GM19452 (cell line): ENCODE data around the gene NXN.
"Not testable (repeated sequence)": the region's sequence is repeated elsewhere in the genome, so short reads cannot be mapped to it uniquely, and the experiment has no call there.

Experiments
- ATAC-seq: cut with Tn5 transposase; IDR thresholded peaks from one replicate; pipeline ENCODE4 v1.9.1; 2021; ENCODE audit not compliant: unreplicated experiment

Gene NXN

DNA sequence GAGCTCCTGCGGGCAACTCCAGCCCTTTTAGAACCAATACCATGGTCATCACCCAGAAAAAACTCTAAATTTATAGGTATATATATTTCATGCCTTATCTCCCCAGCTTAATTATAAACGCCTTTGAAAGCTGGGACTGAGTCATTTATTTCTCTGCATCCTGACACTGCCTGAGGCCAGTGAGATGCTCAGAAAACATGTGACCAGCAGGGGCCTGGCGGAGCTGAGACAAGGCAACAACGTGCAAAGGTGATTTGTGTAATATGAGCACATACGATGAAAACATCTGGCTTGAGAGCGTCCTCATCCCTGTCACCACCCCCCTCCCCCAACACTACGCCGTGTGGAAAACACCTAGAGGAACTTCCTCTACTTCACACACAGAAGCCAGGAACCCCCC is 22.7 kb downstream of the NXN start:
- ATAC-seq, result no peak

DNA sequence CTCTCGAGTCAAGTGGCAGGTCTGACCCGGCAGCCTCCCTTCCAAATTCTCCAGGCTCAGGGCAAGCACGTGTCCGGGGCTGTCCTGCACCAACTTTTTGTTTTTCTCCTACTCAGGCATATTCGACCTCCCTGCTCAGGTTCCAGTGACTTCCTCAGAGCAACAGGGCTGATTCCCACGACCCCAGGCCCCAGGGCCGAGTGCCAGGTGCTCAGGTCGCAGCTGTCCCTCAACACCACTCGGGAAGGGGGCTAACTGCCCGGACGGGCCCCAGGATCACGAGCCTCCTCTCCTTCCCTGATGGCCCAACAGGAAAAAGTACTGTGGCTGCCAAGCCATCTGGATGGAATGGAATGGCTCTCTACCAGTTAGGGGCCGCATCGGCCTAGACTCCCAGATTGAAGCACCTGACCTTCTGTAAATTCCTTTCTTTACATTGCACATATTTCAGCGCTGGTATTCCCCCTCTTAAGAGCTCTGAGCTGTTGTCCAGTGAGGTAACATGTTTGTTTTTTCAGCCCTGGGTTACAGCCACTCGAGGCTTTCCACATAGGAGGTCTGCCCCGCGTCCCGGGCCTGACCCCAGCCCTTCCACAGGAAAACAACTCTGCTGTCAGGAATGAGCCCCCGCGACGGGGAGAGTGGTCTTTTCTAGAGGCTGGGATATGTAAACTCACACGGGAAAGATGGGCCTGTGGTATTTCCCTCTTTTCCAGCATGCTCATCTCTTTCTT is 25.0 kb downstream of the NXN start:
- ATAC-seq, result no peak

DNA sequence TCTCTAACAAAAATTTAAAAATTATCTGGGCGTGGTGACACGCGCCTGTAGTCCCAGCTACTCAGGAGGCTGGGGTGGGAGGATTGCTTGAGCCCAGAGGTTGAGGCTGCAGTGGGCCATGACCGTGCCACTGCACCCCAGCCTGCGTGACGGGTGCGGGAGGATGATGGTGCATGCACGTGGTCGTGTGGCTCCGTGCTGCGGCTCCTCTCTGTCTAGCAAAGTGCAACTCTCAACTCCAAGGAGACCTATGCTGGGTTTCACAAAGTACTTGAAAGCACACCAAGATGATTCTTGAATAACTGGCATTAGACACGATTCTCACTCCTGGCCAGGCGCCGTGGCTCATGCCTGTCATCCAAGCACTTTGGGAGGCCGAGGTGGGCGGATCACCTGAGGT is 25.8 kb downstream of the NXN start:
- ATAC-seq, result no peak

GRCh38 chr17:952592-952991 is 27.0 kb downstream of the NXN start:
- ATAC-seq, result not testable (repeated sequence)

DNA sequence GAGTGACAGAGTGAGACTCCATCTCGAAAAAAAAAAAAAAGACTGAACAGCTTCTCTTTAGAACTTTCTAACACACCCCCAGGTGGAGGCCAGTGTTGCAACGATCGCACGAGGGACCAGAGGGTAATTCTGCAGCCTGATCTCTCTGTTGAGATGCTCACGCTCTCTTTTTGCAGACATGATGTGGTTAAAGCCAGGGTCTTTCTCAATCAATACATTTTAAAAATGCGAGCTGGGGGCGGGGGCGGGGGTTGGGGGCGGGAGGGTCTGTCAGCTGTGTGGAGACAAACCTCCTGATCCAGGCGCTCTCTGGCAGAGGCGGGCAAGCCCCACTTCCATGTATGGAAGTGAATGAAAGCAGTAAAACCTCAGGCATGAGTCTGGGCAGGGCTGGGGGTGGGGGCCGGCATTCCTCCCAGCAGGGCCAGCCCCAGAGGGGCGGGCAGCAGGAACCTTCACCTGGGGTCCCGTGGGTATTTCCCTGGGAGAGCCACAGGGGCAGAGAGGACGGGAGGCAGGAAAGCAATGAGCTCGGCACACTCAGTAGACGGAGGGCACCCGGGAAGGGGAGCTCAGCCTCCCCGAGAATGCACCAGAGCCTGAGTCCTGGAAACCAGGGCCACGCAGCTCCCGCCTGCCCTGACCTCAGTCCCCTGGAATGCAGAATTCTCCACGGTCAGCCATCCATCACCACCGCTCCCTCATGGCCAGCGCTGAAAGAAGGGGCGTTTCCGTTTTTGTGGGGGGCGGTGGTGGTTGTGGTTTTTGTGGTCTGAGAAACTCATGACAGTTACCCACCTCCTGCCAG is 28.0 kb downstream of the NXN start:
- no peak for ATAC-seq

DNA sequence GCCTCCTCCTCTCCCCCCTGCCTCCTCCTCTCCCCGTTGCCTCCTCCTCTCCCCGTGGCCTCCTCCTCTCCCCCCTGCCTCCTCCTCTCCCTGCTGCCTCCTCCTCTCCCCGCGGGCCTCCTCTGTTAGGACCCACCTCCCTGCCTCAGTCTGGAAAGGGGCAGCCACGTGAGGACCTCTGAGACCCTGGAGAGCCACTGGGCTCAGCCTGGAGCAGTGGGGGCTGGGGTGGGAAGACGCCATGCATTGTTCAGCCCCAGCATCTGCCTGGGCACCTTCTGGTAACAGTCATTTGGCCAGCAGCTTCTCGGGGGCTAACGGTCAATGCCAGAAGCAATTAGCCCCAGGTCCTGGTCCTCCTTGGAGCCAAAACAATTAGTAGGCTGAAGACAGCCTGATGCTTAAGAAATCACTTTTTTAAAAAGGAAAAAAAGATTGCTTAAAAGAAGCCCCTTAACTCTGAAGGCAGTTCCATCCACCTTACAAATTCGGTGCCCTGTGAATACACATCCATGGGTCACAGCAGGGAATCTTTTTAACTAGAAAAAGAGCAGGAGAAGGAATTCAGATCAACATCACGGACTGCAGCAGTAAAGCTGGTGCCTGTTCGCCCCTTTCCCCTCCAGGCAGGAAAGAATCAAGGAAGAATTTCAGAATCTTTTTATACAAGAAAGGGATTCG is 29.8 kb downstream of the NXN start:
- no peak for ATAC-seq

GRCh38 chr17:948284-948852 is 31.2 kb downstream of the NXN start:
- ATAC-seq, result no peak

DNA sequence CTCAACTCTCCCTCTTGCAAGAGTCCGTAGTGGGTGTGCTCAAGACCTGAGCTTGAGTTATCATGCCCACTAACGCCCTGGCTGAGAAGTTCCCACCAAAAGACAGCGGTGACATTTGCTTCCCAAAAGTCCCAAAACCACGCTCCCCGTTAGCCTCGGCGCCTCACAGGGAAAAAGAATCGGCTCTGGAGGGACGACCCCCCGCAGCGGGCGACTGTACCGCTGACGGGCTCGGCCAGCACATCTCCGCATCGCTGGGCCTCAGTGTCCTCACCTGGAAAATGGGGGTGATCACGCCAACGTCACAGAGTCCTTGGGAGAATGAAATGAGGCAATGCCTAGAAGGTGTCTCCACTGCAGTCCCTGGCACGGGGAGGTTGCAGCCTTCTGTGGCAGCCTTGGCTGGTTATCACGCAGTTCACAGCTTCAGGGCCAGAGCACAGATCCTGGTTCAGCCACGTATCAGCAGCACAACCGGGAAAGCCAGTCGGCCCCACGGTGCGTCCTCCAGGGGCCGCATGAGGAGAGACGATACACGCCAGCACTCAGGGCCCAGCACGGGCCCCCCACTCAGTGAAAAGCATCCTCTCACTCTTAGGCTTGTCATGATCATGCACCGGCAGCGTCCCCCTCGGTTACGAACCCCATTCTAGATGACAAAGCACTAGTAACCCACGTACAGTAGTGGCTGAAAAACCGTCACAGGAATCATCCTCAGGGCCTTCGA is 32.9 kb downstream of the NXN start:
- ATAC-seq, result no peak

DNA sequence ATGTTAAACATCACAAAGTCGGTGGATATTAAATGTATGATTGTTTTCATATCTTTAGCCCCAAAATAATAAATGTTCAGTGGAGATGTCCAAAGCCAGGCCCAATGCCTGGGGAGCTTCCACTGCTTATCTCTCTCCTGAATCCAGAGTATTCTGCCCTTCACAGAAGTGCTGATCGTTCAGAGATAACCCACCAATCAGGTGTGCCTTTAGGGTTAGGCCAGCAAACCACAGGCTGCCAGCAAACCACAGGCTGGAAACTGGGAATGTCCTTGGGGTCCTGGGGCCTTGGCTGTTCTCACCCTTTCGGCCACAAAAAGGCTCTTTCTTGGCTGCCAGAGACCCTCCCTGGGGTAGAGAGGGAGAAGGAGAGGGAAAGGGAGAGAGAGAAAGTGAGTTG is 33.9 kb downstream of the NXN start:
- ATAC-seq, result no peak

DNA sequence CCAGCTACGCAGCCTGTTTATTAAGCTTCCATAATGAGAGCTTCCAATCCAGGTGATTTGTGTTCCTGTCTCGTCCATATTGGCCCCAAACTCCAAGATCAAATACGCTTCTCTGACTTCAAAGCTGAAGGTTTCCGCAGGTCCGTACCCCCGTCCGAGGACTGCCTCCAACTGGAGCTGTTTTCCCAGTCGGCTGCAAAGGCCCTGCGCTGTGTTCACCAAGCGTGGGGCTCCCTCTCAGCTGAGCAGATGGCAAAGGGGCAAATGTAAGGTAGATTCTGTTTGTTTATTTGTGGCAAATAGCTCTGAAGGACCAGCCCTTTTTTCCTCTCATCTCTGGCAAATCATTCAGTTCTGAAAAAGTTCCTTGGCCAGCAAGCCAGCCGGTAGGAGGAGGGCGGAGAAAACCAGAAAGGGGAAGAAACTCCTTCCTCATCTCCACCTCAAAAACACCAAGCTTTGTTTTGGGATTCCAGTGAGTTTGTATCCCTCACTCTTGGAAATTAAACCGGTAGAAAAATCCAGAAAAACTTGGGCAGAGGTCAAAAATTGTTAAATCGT is 35.2 kb downstream of the NXN start:
- no peak for ATAC-seq

GRCh38 chr17:935485-935884 is 44.1 kb downstream of the NXN start:
- no peak for ATAC-seq

DNA sequence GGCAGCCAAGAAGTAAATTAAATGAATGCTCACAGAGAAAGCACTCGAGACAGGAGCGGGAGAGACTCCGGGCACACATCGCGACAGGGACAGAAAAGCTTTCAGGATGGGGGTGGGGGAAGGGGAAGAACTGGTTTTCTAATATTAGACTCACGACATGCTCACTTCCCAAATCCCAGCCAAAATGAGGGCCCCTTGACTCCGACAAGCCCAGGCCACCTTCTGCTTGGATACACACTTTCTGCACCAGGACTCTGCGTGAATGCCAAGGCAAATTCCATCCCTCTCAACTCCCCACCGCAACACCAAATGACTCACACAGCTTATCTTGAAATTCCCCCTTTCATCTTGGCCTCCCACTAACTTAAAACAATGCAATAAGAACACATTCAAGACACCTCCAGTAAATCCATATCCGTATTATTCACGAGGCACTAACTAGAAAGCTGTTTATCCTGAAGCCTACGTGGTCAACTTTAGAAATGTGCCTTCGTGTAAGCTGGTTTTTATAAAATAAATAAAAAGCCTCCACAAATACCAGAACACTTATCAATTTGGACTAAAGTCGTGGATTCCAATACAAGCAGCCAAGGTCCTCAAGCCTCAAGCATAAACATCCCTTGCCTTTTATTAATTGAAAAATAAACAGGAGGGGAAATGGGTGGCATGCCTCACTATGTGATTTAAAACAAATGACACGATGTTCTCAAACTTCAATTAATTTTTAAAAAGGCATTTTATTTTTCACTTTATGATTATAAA is 46.1 kb downstream of the NXN start:
- ATAC-seq, result no peak

DNA sequence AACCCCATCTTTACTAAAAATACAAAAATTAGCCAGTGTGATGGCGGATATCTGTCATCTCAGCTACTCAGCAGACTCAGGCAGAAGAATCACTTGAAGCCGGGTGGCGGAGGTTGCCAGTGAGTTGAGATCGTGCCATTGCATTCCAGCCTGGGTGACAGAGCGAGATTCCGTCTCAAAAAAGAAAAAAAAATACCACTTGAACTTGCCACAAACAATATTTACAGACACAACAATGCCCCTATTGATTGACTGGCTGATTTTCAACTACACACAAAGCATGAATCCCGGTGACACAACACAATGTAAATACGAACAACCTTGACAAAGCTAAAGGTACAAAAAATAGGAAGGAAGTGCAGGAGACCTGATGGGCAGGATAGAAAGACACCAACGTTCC is 49.3 kb downstream of the NXN start:
- no peak for ATAC-seq

- no peak for ATAC-seq
These were observed 50.0 kb downstream of the NXN start for GRCh38 chr17:929586-929985.

GRCh38 chr17:927611-928461 is 51.7 kb downstream of the NXN start:
- ATAC-seq, result no peak

GRCh38 chr17:925817-926216 is 53.8 kb downstream of the NXN start:
- ATAC-seq, result no peak

DNA sequence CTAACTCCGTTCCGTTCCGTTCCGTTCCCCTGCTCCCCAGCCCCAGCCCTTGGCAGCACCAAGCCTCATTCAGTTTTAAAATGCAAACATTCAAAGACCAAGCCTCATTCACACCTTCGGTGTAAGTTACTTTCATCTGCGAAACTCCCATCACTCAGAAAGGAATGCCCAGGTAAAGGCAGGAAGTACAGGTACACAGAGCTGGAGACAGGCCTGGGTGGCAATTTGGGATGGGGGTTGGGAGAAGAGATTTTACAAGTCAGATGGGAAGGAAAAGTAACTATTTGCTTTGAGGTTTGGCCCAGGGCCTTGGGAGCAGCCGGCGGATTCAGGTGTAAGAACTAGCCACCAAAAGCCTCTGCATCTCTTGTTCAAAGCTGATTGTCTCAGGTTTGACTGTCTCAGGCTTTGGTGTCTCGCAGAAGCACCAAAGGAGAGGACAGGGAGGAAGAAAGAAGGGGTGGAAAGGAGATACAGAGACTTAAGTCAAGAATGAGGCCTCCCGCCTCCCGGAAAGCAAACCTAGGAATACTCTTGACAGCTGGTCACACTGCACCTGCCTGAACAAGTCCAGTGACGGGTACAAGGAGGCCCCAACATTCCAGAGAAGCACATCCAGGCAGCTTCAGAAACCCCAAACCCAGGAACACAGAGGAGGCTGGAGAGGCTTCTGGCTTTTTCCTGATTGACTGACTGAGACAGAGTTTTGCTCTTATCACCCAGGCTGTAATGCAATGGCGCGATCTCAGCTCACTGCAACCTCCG is 54.7 kb downstream of the NXN start:
- ATAC-seq, result no peak

DNA sequence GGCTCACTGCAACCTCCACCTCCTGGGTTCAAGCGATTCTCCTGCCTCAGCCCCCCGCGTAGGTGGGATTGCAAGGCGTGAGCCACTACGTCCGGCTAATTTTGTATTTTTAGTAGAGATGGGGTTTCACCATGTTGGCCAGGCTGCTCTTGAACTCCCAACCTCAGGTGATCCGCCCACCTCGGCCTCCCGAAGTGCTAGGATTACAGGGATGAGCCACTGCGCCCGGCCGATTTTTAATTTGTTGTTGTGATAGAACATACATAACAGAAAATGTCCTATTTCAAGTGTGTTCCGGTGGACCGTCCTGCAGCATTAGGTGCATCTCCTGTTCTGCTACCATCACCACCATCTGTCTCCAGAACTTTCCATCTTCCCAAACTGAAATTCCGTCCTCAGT is 55.3 kb downstream of the NXN start:
- not testable (repeated sequence) for ATAC-seq
